NT2/D1 (cell line): Measurements from ENCODE around the gene PLA2G2A.
"Not testable (repeated sequence)": the region's sequence is repeated elsewhere in the genome, so short reads cannot be mapped to it uniquely, and the experiment has no call there.

Experiments used
- DNase-seq: peaks from one replicate; pipeline ENCODE4 v3.0.0-alpha.2; 2011; ENCODE audit warnings: low read depth, low spot score
- H3K27me3 ChIP-seq: 2 replicates; pipeline ENCODE4 v1.6.0; 2011; ENCODE audit warnings: mild to moderate bottlenecking; ENCODE audit not compliant: insufficient read length, insufficient read depth
- H3K36me3 ChIP-seq: 2 replicates; pipeline ENCODE4 v1.6.1; 2011; ENCODE audit warnings: mild to moderate bottlenecking, low read length, mixed read lengths; ENCODE audit not compliant: insufficient read depth, insufficient read length
- H3K4me1 ChIP-seq: 2 replicates; pipeline ENCODE4 v1.5.1; 2011; ENCODE audit not compliant: insufficient read depth, insufficient read length
- H3K4me3 ChIP-seq: 2 replicates; pipeline ENCODE4 v1.5.1; 2011; ENCODE audit warnings: low read depth; ENCODE audit not compliant: insufficient read length
- H3K9ac ChIP-seq: 2 replicates; pipeline ENCODE4 v1.6.0; 2011; ENCODE audit warnings: low read depth; ENCODE audit not compliant: insufficient read length
- H3K9me3 ChIP-seq: 2 replicates; pipeline ENCODE4 v1.5.1; 2011; ENCODE audit warnings: mild to moderate bottlenecking, low read length; ENCODE audit not compliant: insufficient read depth
- SUZ12 ChIP-seq: IDR thresholded peaks from 2 replicates; pipeline ENCODE4 v1.6.1; 2011; ENCODE audit not compliant: insufficient read length, insufficient read depth; ENCODE audit errors: extremely low read depth
- YY1 ChIP-seq: IDR thresholded peaks from 2 replicates; pipeline ENCODE4 v1.6.1; 2011; ENCODE audit not compliant: insufficient read length, insufficient read depth
- ZNF274 ChIP-seq: IDR thresholded peaks from 2 replicates; pipeline ENCODE4 v1.6.1; 2011; ENCODE audit warnings: mild to moderate bottlenecking, low read depth, low read length

Gene PLA2G2A

GRCh38 chr1:19940486-19941205 is 38.8 kb downstream of the PLA2G2A start:
- no peak overlapping the region for H3K4me3 ChIP-seq

GRCh38 chr1:19938472-19938871 is 40.9 kb downstream of the PLA2G2A start:
- Histone ChIP-seq H3K27me3 (no peaks in the 10 kb centered on the region), H3K9ac (no peak overlapping the region), H3K4me1 (peaks cover 3% of the 10 kb centered on the region), H3K36me3 (no peaks in the 10 kb centered on the region), H3K9me3 (peaks cover 3% of the 10 kb centered on the region; the same call in 1 of the 2 replicates), H3K4me3 (no peak overlapping the region)
- TF ChIP-seq ZNF274: no peak
- TF ChIP-seq SUZ12: no peak
- TF ChIP-seq YY1: no peak
- no peak for DNase-seq

More at GRCh38 chr1:19940486-19941205, 38.8 kb downstream of the PLA2G2A start:
- Histone ChIP-seq H3K9me3 (peaks cover 3% of the 10 kb centered on the region; the same call in 1 of the 2 replicates), H3K4me1 (peaks cover 3% of the 10 kb centered on the region), H3K36me3 (no peaks in the 10 kb centered on the region), H3K9ac (no peak overlapping the region), H3K27me3 (no peaks in the 10 kb centered on the region)
- no peak for DNase-seq
- TF ChIP-seq ZNF274 (no peak), YY1 (no peak), SUZ12 (no peak)

GRCh38 chr1:19936061-19936750 is 43.2 kb downstream of the PLA2G2A start:
- Histone ChIP-seq H3K4me1 (peaks cover 3% of the 10 kb centered on the region), H3K27me3 (no peaks in the 10 kb centered on the region), H3K9me3 (peaks cover 22% of the 10 kb centered on the region), H3K4me3 (no peak overlapping the region), H3K36me3 (no peaks in the 10 kb centered on the region), H3K9ac (no peak overlapping the region)
- no peak for DNase-seq
- no peak for TF ChIP-seq YY1
- TF ChIP-seq ZNF274: no peak
- TF ChIP-seq SUZ12: no peak

GRCh38 chr1:19934336-19934735 is 45.1 kb downstream of the PLA2G2A start:
- H3K4me1 ChIP-seq: no peaks in the 10 kb centered on the region
- H3K9ac ChIP-seq: no peak overlapping the region
- DNase-seq: no peak
- H3K4me3 ChIP-seq: no peak overlapping the region
- peaks cover 37% of the 10 kb centered on the region for H3K9me3 ChIP-seq
- no peaks in the 10 kb centered on the region for H3K36me3 ChIP-seq
- TF ChIP-seq ZNF274: no peak
- no peak for TF ChIP-seq SUZ12
- no peak for TF ChIP-seq YY1
- no peaks in the 10 kb centered on the region for H3K27me3 ChIP-seq

GRCh38 chr1:19932866-19933265 is 46.6 kb downstream of the PLA2G2A start:
- no peaks in the 10 kb centered on the region for H3K36me3 ChIP-seq
- no peak overlapping the region for H3K9ac ChIP-seq
- H3K4me3 ChIP-seq: no peak overlapping the region
- no peak for DNase-seq
- TF ChIP-seq YY1: no peak
- no peak for TF ChIP-seq ZNF274
- no peak for TF ChIP-seq SUZ12
- H3K4me1 ChIP-seq: no peaks in the 10 kb centered on the region
- H3K27me3 ChIP-seq: no peaks in the 10 kb centered on the region
- peaks cover 37% of the 10 kb centered on the region for H3K9me3 ChIP-seq

- peaks cover 23% of the 10 kb centered on the region for H3K9me3 ChIP-seq
- H3K4me1 ChIP-seq, H3K4me3 ChIP-seq, H3K36me3 ChIP-seq, H3K9ac ChIP-seq, DNase-seq, H3K27me3 ChIP-seq: not testable (repeated sequence)
Measured at GRCh38 chr1:19927130-19927421, 52.3 kb downstream of the PLA2G2A start.

- no peak for DNase-seq
- peaks cover 18% of the 10 kb centered on the region for H3K9me3 ChIP-seq
- no peaks in the 10 kb centered on the region for H3K36me3 ChIP-seq
- H3K27me3 ChIP-seq: no peaks in the 10 kb centered on the region
- no peak overlapping the region for H3K4me3 ChIP-seq
- no peak overlapping the region for H3K9ac ChIP-seq
- TF ChIP-seq SUZ12: no peak
- TF ChIP-seq ZNF274: no peak
- no peak for TF ChIP-seq YY1
- peaks cover 13% of the 10 kb centered on the region for H3K4me1 ChIP-seq
Measured at GRCh38 chr1:19926296-19927129, 52.9 kb downstream of the PLA2G2A start.
